Measurements from ENCODE around the gene STK11. TPM values are rescaled to one million over a fixed set of nuclear protein-coding genes. Genes with fewer than 3 reads are reported as not detected.

Gene STK11
- total RNA-seq, 1 donor from 2014 or later: 67.6 TPM

DNA sequence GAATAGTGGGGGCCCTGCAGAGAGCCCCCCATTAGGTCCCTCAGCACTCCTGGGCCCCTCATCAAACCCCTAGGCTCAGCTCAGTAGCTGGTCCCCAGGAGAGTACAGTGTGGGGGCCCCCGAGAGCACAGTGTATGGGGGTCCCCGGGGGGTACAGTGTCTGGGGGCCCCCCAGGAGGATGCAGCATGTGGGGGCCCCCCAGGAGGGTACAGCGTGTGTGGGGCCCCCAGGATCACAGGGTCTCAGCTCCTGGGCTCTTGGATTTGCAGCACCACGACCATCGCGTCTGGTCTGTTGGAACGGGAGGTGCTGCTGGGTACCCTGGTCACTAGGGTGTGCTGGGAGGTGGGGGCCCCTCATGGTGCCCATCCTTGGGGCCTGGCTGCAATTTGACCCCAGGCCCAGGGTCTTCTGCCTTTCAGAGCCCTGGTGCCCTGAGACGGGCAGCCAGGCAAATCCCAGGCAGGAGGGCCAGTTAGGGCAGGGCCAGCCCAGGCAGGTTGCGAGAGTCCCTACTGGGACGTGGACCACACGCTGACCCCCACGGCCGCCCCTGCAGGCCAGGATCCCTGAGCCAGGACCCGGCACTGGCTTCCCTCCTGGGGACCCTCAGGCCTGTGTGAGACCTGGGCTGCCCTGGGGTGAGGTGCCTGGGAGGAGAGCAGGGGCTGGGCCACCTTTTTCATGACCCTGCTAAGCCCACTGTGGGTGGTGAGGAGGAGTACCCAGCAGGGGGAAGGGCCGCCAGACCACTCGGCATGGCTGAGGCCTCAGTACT, 18.7 kb downstream of the STK11 start:
- peaks cover 2% of the 10 kb centered on the region for H3K4me1 Mint-ChIP-seq
- TF ChIP-seq, protein P1, sequence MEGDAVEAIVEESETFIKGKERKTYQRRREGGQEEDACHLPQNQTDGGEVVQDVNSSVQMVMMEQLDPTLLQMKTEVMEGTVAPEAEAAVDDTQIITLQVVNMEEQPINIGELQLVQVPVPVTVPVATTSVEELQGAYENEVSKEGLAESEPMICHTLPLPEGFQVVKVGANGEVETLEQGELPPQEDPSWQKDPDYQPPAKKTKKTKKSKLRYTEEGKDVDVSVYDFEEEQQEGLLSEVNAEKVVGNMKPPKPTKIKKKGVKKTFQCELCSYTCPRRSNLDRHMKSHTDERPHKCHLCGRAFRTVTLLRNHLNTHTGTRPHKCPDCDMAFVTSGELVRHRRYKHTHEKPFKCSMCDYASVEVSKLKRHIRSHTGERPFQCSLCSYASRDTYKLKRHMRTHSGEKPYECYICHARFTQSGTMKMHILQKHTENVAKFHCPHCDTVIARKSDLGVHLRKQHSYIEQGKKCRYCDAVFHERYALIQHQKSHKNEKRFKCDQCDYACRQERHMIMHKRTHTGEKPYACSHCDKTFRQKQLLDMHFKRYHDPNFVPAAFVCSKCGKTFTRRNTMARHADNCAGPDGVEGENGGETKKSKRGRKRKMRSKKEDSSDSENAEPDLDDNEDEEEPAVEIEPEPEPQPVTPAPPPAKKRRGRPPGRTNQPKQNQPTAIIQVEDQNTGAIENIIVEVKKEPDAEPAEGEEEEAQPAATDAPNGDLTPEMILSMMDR (IDR thresholded peaks at IDR 0.05): no peak
- intact Hi-C loops (cut with micrococcal nuclease): no loop called here
- no peaks in the 10 kb centered on the region for H3K27me3 Mint-ChIP-seq
- no peak for DNase-seq
- H3K9me3 Mint-ChIP-seq: no peaks in the 10 kb centered on the region
- POLR2A ChIA-PET: interaction anchor here (0.7 kb wide), 1 partner anchor 107 kb away, joined by 3 read pairs; no protein-coding TSS in a partner anchor
- no peak overlapping the region for H3K27ac Mint-ChIP-seq
- CTCF ChIA-PET: no interaction called here
- ATAC-seq (ENCODE audit: low read depth): no peak
- H3K4me3 Mint-ChIP-seq: no peak overlapping the region
- peaks cover 23% of the 10 kb centered on the region for H3K36me3 Mint-ChIP-seq (ENCODE audit: low read depth)

DNA sequence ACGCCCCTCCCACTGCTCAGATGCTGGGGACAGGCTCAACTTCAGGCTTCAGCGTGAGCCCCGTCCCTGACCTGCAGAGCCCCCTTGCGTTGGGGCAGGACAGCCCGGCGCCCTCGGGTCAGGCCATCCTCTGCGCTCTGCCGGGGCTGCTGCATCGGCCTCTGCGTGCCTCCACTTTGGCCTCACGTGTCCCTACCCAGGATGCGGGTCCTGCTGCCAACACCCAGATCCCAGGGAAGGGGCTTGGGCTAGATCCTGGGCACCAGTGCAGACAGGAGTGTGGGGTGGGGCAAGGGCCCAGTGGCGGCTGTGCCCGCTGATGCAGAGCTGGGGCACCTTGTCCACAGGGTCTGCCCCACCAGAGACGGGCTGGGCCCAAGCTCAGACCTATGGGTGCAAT, 19.3 kb downstream of the STK11 start:
- no peak for DNase-seq
- ChIA-PET POLR2A (interaction anchor here (0.7 kb wide), 1 partner anchor 108 kb away, joined by 3 read pairs; no protein-coding TSS in a partner anchor), CTCF (interaction anchor here (1.0 kb wide), 1 partner anchor 20 kb away, joined by 3 read pairs; no protein-coding TSS in a partner anchor)
- intact Hi-C loops (cut with micrococcal nuclease): no loop called here
- Mint-ChIP-seq H3K9me3 (no peaks in the 10 kb centered on the region), H3K36me3 (ENCODE audit: low read depth) (peaks cover 23% of the 10 kb centered on the region), H3K27me3 (no peaks in the 10 kb centered on the region), H3K4me1 (peaks cover 2% of the 10 kb centered on the region), H3K27ac (no peak overlapping the region), H3K4me3 (no peak overlapping the region)
- no peak for ATAC-seq (ENCODE audit: low read depth)
- TF ChIP-seq, protein P1 (IDR thresholded peaks at IDR 0.05): no peak

DNA sequence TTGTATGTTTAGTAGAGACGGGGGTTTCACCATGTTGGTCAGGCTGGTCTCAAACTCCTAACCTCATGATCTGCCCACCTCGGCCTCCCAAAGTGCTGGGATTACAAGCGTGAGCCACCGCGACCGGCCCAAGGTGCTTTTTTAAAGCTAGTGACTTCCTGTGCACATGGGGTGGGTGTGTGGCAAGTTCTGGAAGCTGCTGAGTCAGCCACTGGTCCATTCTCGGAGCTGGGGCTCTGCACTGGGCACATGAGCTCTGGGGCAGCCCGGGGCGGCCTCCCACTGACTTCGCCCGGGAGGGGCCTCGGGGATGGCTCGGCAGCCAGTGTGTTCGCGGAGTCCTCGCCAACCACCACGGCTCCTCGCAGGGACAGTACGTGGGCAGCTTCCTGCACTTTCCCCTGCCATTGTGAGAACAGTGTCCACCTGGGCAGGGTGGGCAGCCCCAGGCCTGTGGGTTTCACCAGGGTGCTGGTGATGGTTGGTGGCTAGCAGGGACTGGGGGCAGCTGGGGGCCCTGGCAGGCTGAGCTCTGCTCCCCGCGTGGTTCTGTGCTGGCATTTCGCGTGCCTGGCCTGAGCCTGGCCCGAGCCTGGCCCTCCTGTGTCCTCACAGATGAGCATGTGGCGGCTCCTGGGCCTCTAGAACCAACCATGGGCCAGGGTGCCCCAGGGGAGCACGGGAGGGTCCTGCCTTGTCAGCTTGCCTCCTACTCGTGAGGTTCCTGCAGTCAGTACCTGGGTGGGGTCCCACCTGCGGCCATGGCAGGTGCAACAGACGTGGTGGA, 20.1 kb downstream of the STK11 start:
- Mint-ChIP-seq H3K27me3 (no peaks in the 10 kb centered on the region), H3K36me3 (ENCODE audit: low read depth) (peaks cover 23% of the 10 kb centered on the region), H3K9me3 (no peaks in the 10 kb centered on the region), H3K4me1 (peaks cover 2% of the 10 kb centered on the region), H3K4me3 (no peak overlapping the region), H3K27ac (no peak overlapping the region)
- POLR2A ChIA-PET: no interaction called here
- ATAC-seq (ENCODE audit: low read depth): no peak
- DNase-seq: no peak
- intact Hi-C loops (cut with micrococcal nuclease): no loop called here
- CTCF ChIA-PET: interaction anchor here (1.0 kb wide), 2 partner anchors 18 to 19 kb away, joined by 3 read pairs; no protein-coding TSS in a partner anchor
- TF ChIP-seq, protein P1 (IDR thresholded peaks at IDR 0.05): no peak

DNA sequence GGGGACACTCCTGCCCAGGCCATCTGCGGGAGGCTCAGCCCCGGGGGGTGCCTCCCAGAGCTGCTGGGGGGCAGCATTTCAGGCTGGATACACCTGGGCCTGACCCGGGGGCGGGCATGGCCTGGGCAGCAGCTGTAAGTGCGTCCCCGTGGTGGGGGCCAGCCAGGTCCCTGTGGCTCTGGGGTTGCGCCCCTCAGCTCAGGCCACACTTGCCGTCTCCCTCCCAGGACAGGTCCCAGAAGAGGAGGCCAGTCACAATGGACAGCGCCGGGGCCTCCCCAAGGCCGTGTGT, 20.6 kb downstream of the STK11 start:
- Mint-ChIP-seq H3K36me3 (ENCODE audit: low read depth) (peaks cover 18% of the 10 kb centered on the region), H3K9me3 (no peaks in the 10 kb centered on the region), H3K4me1 (peaks cover 2% of the 10 kb centered on the region), H3K27ac (no peak overlapping the region), H3K27me3 (no peaks in the 10 kb centered on the region), H3K4me3 (no peak overlapping the region)
- POLR2A ChIA-PET: no interaction called here
- DNase-seq: no peak
- TF ChIP-seq, protein P1 (IDR thresholded peaks at IDR 0.05): no peak
- intact Hi-C loops (cut with micrococcal nuclease): no loop called here
- no peak for ATAC-seq (ENCODE audit: low read depth)
- CTCF ChIA-PET: interaction anchor here (1.0 kb wide), 1 partner anchor 18 kb away, joined by 3 read pairs; no protein-coding TSS in a partner anchor

Data from activated B cell treated with CpG ODN at 0.5 μM for 24 hours (primary cell).